SH-SY5Y (cell line): ENCODE results near the gene KMT2E.

Experiments
- GATA2 ChIP-seq: IDR thresholded peaks from 2 replicates; pipeline ENCODE4 v1.6.1; 2011; ENCODE audit warnings: mild to moderate bottlenecking, low read depth, low read length
- GATA3 ChIP-seq: IDR thresholded peaks from 2 replicates; pipeline ENCODE4 v1.6.1; 2011; ENCODE audit warnings: low read depth, mild to moderate bottlenecking, low read length, moderate library complexity

DNA sequence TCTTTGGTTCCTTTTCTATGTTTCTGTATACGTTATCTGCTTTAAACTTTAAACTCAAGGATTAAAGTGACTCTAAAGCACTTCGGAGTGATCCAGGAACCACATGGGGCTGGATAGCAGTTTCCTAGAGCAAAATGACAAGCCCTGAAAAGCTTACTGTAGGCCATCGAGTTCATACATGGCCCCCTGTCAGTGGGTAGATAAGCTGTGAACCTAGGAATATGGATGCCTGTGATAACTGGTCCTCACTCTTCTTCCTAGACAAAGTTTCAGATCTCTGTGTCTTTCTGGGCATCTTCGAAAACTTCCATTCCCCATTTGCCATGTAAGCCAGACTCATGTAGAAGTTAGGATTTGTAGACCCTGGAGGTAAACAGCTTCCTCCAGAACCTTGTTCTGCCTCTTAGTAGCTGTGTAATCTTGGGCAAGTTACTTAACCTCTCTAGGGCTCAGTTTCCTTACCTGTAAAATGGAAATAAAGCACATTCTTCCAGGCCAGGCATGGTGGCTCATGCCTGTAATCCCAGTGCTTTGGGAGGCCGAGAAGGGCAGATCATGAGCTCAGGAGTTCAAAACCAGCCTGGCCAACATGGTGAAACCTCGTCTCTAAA lies 49.3 kb upstream of the KMT2E start:
- no peak for TF ChIP-seq GATA2
- TF ChIP-seq GATA3: no peak
